ENCODE measurements around the gene TRIM72.
"Not testable (repeated sequence)": the region's sequence is repeated elsewhere in the genome, so short reads cannot be mapped to it uniquely, and the experiment has no call there.

Gene TRIM72

DNA sequence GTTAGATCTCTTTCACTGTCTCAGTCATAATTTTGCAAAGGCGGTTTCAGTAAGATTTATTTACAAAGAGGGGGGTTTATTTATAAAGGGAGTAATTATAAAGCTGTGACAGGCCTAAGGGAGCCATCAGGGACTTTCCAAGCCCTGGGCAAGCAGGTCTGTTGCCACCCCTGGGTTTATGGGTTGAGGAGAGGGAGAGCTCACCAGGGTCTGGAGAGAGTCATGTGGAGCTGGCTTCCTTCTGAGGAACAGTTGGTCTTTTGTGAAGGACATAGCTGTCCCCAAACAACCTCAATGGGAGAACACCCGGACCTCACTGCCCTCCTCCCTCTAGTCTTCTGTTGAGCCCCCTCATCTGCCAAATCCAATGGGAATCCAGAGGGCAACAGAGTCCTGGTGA is 55.6 kb downstream of the TRIM72 start:
- Histone ChIP-seq H3K36me3 (ENCODE audit: control insufficient read depth in 5 of 5, insufficient read depth in 5 of 5, low read length in 5 of 5) (peaks cover 0 to 16% (median 0%) of the 10 kb centered on the region in 5 donors), H3K9me3 (ENCODE audit: control insufficient read depth in 5 of 5, low read length in 5 of 5) (peaks cover 0 to 3% (median 0%) of the 10 kb centered on the region in 5 donors), H3K4me1 (ENCODE audit: control insufficient read depth in 5 of 5, insufficient read depth in 5 of 5, low read length in 5 of 5) (peaks cover 0 to 3% (median 0%) of the 10 kb centered on the region in 5 donors), H3K27me3 (ENCODE audit: control insufficient read depth in 5 of 5, insufficient read depth in 4 of 5, low read length in 5 of 5) (peaks cover 0 to 7% (median 0%) of the 10 kb centered on the region in 5 donors), H3K4me3 (ENCODE audit: low read depth in 1 of 5, low read length in 5 of 5) (no peak overlapping the region), H3K27ac (ENCODE audit: low read depth, low read length) (no peak overlapping the region), H3K9ac (ENCODE audit: low read length in 5 of 5) (no peak overlapping the region)

DNA sequence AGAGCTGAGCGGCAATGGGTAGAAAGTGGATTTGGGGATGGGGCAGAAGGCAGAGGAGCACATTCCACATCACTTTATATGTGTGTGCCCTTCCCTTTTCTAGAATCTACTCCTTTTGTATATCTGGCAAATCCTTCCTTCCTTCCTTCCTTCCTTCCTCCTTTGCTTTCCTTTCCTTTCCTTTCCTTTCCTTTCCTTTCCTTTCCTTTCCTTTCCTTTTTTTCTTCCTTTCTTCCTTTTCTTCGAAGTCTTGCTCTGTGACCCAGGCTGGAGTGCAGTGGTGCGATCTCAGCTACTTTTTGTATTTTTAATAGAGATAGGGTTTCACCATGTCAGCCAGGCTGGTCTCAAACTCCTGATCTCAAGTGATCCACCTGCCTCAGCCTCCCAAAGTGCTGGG is 56.1 kb downstream of the TRIM72 start:
- not testable (repeated sequence) for H3K27ac ChIP-seq (ENCODE audit: low read depth, low read length); H3K4me1 ChIP-seq (ENCODE audit: control insufficient read depth in 5 of 5, insufficient read depth in 5 of 5, low read length in 5 of 5); H3K27me3 ChIP-seq (ENCODE audit: control insufficient read depth in 5 of 5, insufficient read depth in 4 of 5, low read length in 5 of 5); H3K4me3 ChIP-seq (ENCODE audit: low read depth in 1 of 5, low read length in 5 of 5); H3K9ac ChIP-seq (ENCODE audit: low read length in 5 of 5); H3K9me3 ChIP-seq (ENCODE audit: control insufficient read depth in 5 of 5, low read length in 5 of 5)
- peaks cover 0 to 18% (median 2%) of the 10 kb centered on the region in 5 donors for H3K36me3 ChIP-seq (ENCODE audit: control insufficient read depth in 5 of 5, insufficient read depth in 5 of 5, low read length in 5 of 5)

DNA sequence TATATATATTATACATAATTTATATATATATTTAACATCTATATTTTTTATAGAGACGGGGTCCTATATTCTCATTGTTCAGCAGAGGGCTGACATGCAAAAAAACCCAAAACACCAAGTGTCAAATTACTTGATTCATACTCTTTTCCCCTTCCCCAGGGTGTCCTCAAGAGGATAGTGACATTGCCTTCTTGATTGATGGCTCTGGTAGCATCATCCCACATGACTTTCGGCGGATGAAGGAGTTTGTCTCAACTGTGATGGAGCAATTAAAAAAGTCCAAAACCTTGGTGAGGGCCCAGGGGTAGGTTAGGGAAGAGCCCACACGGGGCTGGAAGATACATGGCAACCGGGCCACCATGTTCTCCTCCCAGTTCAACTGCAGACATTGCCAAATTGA is 56.9 kb downstream of the TRIM72 start:
- H3K27ac ChIP-seq (ENCODE audit: low read depth, low read length), result no peak overlapping the region
- H3K36me3 ChIP-seq (ENCODE audit: control insufficient read depth in 5 of 5, insufficient read depth in 5 of 5, low read length in 5 of 5), result peaks cover 0 to 23% (median 2%) of the 10 kb centered on the region in 5 donors
- H3K27me3 ChIP-seq (ENCODE audit: control insufficient read depth in 5 of 5, insufficient read depth in 4 of 5, low read length in 5 of 5), result peaks cover 0 to 6% (median 0%) of the 10 kb centered on the region in 5 donors

GRCh38 chr16:31271621-31272190 is 57.8 kb downstream of the TRIM72 start:
- Histone ChIP-seq H3K27ac (ENCODE audit: low read depth, low read length) (no peak overlapping the region), H3K4me1 (ENCODE audit: control insufficient read depth in 5 of 5, insufficient read depth in 5 of 5, low read length in 5 of 5) (no peaks in the 10 kb centered on the region), H3K9ac (ENCODE audit: low read length in 5 of 5) (no peak overlapping the region), H3K27me3 (ENCODE audit: control insufficient read depth in 5 of 5, insufficient read depth in 4 of 5, low read length in 5 of 5) (peaks cover 0 to 6% (median 0%) of the 10 kb centered on the region in 5 donors), H3K4me3 (ENCODE audit: low read depth in 1 of 5, low read length in 5 of 5) (no peak overlapping the region), H3K9me3 (ENCODE audit: control insufficient read depth in 5 of 5, low read length in 5 of 5) (peaks cover 0 to 6% (median 0%) of the 10 kb centered on the region in 5 donors), H3K36me3 (ENCODE audit: control insufficient read depth in 5 of 5, insufficient read depth in 5 of 5, low read length in 5 of 5) (peaks cover 0 to 23% (median 4%) of the 10 kb centered on the region in 5 donors)

More for the DNA sequence above, 56.9 kb downstream of the TRIM72 start:
- no peaks in the 10 kb centered on the region for H3K4me1 ChIP-seq (ENCODE audit: control insufficient read depth in 5 of 5, insufficient read depth in 5 of 5, low read length in 5 of 5)
- no peak overlapping the region for H3K4me3 ChIP-seq (ENCODE audit: low read depth in 1 of 5, low read length in 5 of 5)
- H3K9ac ChIP-seq (ENCODE audit: low read length in 5 of 5), result no peak overlapping the region
- H3K9me3 ChIP-seq (ENCODE audit: control insufficient read depth in 5 of 5, low read length in 5 of 5), result peaks cover 0 to 6% (median 0%) of the 10 kb centered on the region in 5 donors

DNA sequence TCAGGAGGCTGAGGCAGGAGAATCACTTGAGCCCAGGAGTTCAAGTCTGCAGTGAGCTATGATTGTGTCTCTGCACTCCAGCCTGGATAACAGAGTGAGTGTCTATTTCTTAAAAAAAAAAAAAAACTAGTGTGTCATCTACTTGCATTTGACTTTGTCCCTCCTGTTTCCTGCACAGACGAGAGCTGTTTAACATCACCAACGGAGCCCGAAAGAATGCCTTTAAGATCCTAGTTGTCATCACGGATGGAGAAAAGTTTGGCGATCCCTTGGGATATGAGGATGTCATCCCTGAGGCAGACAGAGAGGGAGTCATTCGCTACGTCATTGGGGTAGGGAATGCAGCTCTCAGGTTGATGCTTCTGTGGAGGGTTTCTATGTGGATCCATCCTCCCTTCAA is 59.3 kb downstream of the TRIM72 start:
- no peak overlapping the region for H3K4me3 ChIP-seq (ENCODE audit: low read depth in 1 of 5, low read length in 5 of 5)
- no peak overlapping the region for H3K27ac ChIP-seq (ENCODE audit: low read depth, low read length)
- H3K9me3 ChIP-seq (ENCODE audit: control insufficient read depth in 5 of 5, low read length in 5 of 5), result peaks cover 0 to 6% (median 0%) of the 10 kb centered on the region in 5 donors
- peaks cover 0 to 29% (median 5%) of the 10 kb centered on the region in 5 donors for H3K36me3 ChIP-seq (ENCODE audit: control insufficient read depth in 5 of 5, insufficient read depth in 5 of 5, low read length in 5 of 5)
- H3K27me3 ChIP-seq (ENCODE audit: control insufficient read depth in 5 of 5, insufficient read depth in 4 of 5, low read length in 5 of 5), result peaks cover 0 to 6% (median 0%) of the 10 kb centered on the region in 5 donors
- no peak overlapping the region for H3K9ac ChIP-seq (ENCODE audit: low read length in 5 of 5)
- H3K4me1 ChIP-seq (ENCODE audit: control insufficient read depth in 5 of 5, insufficient read depth in 5 of 5, low read length in 5 of 5), result no peaks in the 10 kb centered on the region

DNA sequence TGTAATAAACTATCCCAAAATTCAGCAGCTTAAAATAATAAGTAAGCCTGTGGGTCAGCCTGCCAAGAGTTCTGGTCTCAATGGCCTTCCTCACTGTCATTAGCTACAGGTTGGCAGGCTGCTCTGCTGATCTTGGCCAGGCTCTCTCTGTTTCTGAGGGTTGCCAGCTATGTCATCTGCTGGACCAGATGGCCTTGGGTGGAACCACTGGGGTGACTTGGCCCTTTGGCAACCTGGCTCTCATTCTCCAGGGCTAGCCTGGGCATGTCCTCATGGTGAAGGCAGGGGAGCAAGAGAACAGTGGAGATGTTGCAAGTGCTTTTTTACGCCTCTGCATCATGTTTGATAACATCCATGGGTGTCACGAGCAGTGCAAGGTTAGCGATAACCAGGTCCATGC is 59.8 kb downstream of the TRIM72 start:
- Histone ChIP-seq H3K9me3 (ENCODE audit: control insufficient read depth in 5 of 5, low read length in 5 of 5) (peaks cover 0 to 9% (median 0%) of the 10 kb centered on the region in 5 donors), H3K4me1 (ENCODE audit: control insufficient read depth in 5 of 5, insufficient read depth in 5 of 5, low read length in 5 of 5) (no peaks in the 10 kb centered on the region), H3K27me3 (ENCODE audit: control insufficient read depth in 5 of 5, insufficient read depth in 4 of 5, low read length in 5 of 5) (peaks cover 0 to 6% (median 0%) of the 10 kb centered on the region in 5 donors), H3K27ac (ENCODE audit: low read depth, low read length) (no peak overlapping the region), H3K9ac (ENCODE audit: low read length in 5 of 5) (no peak overlapping the region), H3K4me3 (ENCODE audit: low read depth in 1 of 5, low read length in 5 of 5) (no peak overlapping the region), H3K36me3 (ENCODE audit: control insufficient read depth in 5 of 5, insufficient read depth in 5 of 5, low read length in 5 of 5) (peaks cover 0 to 32% (median 5%) of the 10 kb centered on the region in 5 donors)

DNA sequence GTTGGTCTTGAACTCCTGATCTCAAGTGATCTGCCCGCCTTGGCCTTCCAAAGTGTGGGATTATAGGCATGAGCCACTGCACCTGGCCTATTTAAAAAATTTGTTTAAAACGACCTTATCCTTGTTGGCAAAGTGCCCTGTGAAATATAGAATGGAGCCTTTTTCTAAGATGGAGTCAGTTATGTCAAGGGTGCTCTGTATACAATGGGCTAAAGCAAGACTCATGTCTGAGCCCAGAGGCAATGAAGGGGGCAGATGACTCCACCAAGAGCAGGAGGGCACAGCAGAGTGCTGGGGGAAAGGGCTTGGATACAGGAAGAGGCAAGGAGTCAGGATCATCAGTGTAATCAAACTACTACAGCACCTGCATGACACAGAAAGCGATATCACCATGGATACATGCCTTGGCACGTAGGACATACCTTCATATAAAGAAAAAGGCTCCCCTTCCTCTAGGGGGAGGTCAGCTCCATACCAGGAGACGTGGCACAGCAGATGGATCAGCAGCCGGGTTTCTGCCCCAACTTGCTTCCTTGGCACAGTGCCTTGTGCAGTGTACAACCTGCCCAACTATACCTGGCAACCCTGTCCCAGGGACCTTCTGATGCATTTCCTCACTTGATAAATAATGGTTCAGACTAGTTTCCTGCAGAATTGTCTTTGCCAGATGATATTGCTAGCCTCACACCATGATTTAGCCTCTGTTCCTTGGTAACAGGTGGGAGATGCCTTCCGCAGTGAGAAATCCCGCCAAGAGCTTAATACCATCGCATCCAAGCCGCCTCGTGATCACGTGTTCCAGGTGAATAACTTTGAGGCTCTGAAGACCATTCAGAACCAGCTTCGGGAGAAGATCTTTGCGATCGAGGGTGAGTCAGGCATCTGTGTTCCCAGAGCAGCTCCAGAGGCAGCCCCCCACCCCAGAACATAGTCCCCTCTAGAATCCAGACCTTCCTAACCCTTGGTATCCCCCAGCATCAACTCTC is 61.2 kb downstream of the TRIM72 start:
- H3K9ac ChIP-seq (ENCODE audit: low read length in 5 of 5), result no peak overlapping the region
- H3K27me3 ChIP-seq (ENCODE audit: control insufficient read depth in 5 of 5, insufficient read depth in 4 of 5, low read length in 5 of 5), result peaks cover 0 to 6% (median 0%) of the 10 kb centered on the region in 5 donors
- H3K36me3 ChIP-seq (ENCODE audit: control insufficient read depth in 5 of 5, insufficient read depth in 5 of 5, low read length in 5 of 5), result peaks cover 0 to 32% (median 5%) of the 10 kb centered on the region in 5 donors
- H3K9me3 ChIP-seq (ENCODE audit: control insufficient read depth in 5 of 5, low read length in 5 of 5), result peaks cover 0 to 9% (median 0%) of the 10 kb centered on the region in 5 donors
- no peak overlapping the region for H3K4me3 ChIP-seq (ENCODE audit: low read depth in 1 of 5, low read length in 5 of 5)
- no peak overlapping the region for H3K27ac ChIP-seq (ENCODE audit: low read depth, low read length)
- H3K4me1 ChIP-seq (ENCODE audit: control insufficient read depth in 5 of 5, insufficient read depth in 5 of 5, low read length in 5 of 5), result no peaks in the 10 kb centered on the region

DNA sequence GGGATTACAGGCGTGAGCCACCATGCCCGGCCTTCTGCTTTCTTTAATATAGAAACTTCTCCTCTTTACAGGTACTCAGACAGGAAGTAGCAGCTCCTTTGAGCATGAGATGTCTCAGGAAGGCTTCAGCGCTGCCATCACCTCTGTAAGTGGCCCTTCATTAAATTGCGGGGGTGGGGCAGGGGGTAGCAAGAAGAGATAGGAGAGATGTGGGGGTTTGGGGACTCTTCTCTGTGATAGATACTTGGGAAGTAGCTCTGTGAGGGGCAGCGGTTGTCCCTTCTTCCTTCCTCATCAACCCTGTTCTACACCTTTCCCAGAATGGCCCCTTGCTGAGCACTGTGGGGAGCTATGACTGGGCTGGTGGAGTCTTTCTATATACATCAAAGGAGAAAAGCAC is 62.7 kb downstream of the TRIM72 start:
- H3K9me3 ChIP-seq (ENCODE audit: control insufficient read depth in 5 of 5, low read length in 5 of 5), result peaks cover 0 to 9% (median 0%) of the 10 kb centered on the region in 5 donors
- H3K27me3 ChIP-seq (ENCODE audit: control insufficient read depth in 5 of 5, insufficient read depth in 4 of 5, low read length in 5 of 5), result peaks cover 0 to 6% (median 0%) of the 10 kb centered on the region in 5 donors
- H3K27ac ChIP-seq (ENCODE audit: low read depth, low read length), result no peak overlapping the region
- no peak overlapping the region for H3K4me3 ChIP-seq (ENCODE audit: low read depth in 1 of 5, low read length in 5 of 5)
- H3K9ac ChIP-seq (ENCODE audit: low read length in 5 of 5), result no peak overlapping the region
- H3K36me3 ChIP-seq (ENCODE audit: control insufficient read depth in 5 of 5, insufficient read depth in 5 of 5, low read length in 5 of 5), result peaks cover 0 to 31% (median 5%) of the 10 kb centered on the region in 5 donors
- no peaks in the 10 kb centered on the region for H3K4me1 ChIP-seq (ENCODE audit: control insufficient read depth in 5 of 5, insufficient read depth in 5 of 5, low read length in 5 of 5)

- Histone ChIP-seq H3K4me3 (ENCODE audit: low read depth in 1 of 5, low read length in 5 of 5) (no peak overlapping the region), H3K9me3 (ENCODE audit: control insufficient read depth in 5 of 5, low read length in 5 of 5) (peaks cover 0 to 9% (median 0%) of the 10 kb centered on the region in 5 donors), H3K27me3 (ENCODE audit: control insufficient read depth in 5 of 5, insufficient read depth in 4 of 5, low read length in 5 of 5) (peaks cover 0 to 6% (median 0%) of the 10 kb centered on the region in 5 donors), H3K36me3 (ENCODE audit: control insufficient read depth in 5 of 5, insufficient read depth in 5 of 5, low read length in 5 of 5) (peaks cover 0 to 25% (median 5%) of the 10 kb centered on the region in 5 donors), H3K9ac (ENCODE audit: low read length in 5 of 5) (no peak overlapping the region), H3K4me1 (ENCODE audit: control insufficient read depth in 5 of 5, insufficient read depth in 5 of 5, low read length in 5 of 5) (no peaks in the 10 kb centered on the region), H3K27ac (ENCODE audit: low read depth, low read length) (no peak overlapping the region)
Measured at GRCh38 chr16:31277659-31278260, 63.8 kb downstream of the TRIM72 start.
